ENCODE results near the gene DUS2.
"Not testable (repeated sequence)": the region's sequence is repeated elsewhere in the genome, so short reads cannot be mapped to it uniquely, and the experiment has no call there.

The DUS2 gene

DNA sequence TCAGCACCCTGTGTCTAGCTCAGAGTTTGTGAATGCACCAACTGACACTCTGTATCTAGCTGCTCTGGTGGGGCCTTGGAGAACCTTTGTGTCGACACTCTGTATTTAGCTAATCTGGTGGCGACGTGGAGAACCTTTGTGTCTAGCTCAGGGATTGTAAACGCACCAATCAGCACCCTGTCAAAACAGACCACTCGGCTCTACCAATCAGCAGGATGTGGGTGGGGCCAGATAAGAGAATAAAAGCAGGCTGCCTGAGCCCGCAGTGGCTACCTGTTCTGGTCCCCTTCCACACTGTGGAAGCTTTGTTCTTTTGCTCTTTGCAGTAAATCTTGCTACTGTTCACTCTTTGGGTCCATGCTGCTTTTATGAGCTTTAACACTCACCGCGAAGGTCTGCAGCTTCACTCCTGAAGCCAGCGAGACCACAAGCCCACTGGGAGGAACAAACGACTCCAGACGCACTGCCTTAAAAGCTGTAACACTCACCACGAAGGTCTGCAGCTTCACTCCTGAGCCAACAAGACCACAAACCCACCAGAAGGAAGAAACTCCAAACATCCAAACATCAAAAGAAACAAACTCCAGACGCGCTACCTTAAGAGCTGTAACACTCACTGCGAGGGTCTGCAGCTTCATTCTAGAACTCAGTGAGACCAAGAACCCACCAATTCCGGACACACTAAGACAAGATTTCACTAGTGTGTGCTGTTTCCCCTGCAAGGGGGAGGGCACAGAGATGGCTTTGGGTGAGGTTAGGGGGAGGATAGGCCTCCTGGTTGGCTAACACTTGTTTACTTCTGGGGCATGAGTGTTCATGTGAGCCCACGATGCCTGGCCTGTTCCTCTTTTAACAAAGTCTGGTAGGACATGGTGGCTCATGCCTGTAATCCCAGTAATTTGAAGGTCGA lies 24.1 kb upstream of the DUS2 start, which contains the start of gene DPEP2:
Gene DPEP2 (minus strand): TSS at position 706 of the 910 bp plus-strand sequence. CDS start 6,272 bp downstream, outside the sequence.
- not testable (repeated sequence) for DNase-seq

DNA sequence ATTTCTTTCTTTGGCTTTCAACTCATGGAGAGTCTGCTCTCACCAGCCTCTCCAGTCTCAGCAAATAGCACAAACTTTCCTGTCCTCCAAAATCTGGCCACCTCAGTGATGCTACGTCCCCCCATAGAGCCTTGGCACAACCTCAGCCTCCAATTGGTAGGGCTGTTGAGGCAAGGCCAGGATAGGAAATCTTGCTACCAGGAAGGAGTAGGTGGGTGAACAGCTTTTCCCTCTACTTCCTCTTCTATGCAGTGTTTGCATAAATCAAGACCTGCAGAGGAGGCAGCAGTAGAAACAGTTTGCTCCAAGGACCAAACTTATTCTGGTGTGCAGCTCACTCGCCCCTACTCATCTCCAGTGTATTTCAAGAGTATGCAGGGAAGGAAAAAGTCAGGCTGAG lies 23.1 kb upstream of the DUS2 start:
- no peak for DNase-seq

GRCh38 chr16:68000450-68000849 lies 22.6 kb upstream of the DUS2 start:
- no peak for DNase-seq

DNA sequence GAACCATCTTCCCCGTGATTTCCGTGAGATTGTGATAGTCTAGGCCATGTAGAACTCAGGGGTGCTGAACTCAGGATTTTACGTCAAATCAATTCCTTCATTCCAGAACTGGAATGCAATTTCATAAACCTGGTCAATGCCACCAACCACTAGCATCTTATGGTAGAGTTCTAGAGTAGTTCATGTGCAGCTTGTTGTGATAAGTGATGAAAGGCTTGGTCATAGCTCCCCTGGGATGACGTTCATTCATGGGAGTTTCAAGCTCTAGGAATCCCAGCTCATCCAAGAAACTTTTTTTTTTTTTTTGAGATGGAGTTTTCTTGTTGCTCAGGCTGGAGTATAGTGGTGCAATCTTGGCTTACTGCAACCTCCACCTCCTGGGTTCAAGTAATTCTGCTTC lies 20.1 kb upstream of the DUS2 start:
- no peak for DNase-seq

DNA sequence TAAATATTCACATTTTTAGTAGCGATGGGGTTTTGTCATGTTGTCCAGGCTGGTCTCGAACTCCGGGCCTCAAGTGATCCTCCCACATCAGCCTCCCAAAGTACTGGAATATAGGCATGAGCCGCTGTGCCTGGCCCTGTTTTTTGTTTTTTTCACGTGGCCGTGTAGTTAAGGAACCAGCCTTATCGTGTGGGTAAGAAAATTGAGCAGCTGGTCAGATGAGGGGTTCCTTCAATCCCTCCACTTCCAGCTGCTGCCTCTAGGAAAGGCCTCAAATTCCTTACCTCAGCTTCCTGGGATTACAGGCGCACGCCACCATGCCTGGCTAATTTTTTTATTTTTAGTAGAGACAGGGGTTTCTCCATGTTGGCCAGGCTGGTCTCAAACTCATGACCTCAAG lies 17.9 kb upstream of the DUS2 start:
- DNase-seq: no peak

GRCh38 chr16:68005786-68006286 lies 17.2 kb upstream of the DUS2 start:
- no peak for DNase-seq

DNA sequence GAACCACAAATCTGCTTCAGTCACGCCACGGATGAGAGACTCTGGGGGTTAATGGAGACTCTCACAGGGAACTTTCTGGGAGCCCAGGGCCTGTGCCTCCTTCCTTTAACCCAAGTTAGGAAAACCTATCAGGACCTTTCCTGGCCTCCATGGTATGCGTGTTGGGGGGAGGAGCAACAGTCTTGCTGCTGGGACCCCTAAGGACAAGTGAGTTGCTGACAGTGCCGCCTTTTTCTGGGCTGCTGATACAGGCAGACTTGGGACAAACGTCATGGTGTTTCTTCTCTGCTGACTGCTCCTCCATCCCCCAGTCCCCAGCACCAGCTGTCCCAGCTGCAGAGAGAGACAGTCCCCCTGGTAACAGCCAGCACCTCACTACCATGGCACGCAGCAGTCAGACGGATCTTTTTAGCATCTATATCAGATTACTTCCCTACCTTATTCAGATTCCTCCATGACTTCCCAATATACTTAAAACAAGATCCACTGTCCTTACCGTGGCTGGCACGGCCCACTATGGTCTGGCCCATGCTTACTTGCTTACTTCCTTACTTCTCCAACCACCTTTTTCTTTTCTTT lies 13.8 kb upstream of the DUS2 start:
- DNase-seq: no peak

DNA sequence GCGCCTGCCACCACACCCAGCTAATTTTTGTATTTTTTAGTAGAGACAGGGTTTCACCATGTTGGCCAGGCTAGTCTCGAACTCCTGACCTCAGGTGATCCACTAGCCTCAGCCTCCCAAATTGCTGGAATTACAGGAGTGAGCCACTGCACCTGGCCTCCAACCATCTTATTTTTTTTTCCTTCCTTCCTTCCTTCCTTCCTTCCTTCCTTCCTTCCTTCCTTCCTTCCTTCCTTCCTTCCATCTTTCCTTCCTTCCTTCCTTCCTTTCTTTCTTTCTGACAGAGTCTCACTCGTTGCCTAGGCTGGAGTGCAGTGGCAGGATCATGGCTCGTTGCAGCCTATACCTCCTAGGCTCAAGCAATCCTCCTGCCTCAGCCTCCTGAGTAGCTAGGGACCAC lies 13.2 kb upstream of the DUS2 start:
- not testable (repeated sequence) for DNase-seq

- DNase-seq: no peak
Measured at GRCh38 chr16:68013440-68013839, 9.6 kb upstream of the DUS2 start.

DNA sequence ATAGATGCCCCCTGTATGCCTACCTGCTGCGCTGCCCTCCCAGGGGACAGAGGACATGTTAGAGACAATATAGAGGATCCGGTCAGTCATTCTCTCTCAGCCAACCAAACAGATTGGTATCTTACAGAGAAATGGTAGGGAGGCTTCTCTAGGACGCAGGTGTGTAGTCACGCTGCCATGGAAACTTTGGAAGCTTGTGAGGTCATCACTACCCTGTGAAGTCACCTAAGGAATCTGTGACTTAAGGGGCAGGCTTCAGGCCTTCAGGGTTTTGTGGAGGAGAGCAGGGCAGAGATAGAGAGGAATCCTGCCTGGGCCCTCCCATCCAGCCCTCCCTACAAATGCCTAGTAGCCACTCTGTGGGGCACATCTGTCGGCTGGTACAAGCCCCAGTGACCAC lies 7.4 kb upstream of the DUS2 start, which contains the start of gene DPEP2NB:
Gene DPEP2NB (minus strand): TSS at position 231 of the 400 bp plus-strand sequence. CDS start 141 bp downstream, at position 90.
- no peak for DNase-seq

- no peak for DNase-seq
Measured at GRCh38 chr16:68019167-68019680, 3.9 kb upstream of the DUS2 start.

- no peak for DNase-seq
Measured at GRCh38 chr16:68021490-68021889, 1.6 kb upstream of the DUS2 start.

- DNase-seq: no peak
Measured at GRCh38 chr16:68022278-68022727, 781 bp upstream of the DUS2 start.

DNA sequence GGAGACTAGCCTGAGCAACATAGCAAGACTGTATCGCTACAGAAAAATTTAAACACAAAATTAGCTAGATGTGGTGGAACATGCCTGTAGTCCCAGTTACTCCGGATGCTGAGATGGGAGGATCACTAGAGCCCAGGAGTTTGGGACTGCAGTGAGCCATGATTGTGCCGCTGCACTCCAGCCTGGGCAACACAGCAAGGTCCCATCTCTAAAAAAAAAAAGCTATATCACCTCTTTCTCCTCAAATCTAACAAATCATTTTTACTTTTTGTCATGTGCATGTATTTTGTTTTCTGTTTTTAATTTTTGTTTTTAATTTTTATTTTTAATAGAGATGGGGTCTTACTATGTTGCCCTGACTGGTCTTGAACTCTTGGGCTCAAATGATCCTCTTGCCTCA lies 5.9 kb downstream of the DUS2 start:
- DNase-seq: no peak

- DNase-seq: not testable (repeated sequence)
Measured at GRCh38 chr16:68030108-68030507, 7.0 kb downstream of the DUS2 start.

DNA sequence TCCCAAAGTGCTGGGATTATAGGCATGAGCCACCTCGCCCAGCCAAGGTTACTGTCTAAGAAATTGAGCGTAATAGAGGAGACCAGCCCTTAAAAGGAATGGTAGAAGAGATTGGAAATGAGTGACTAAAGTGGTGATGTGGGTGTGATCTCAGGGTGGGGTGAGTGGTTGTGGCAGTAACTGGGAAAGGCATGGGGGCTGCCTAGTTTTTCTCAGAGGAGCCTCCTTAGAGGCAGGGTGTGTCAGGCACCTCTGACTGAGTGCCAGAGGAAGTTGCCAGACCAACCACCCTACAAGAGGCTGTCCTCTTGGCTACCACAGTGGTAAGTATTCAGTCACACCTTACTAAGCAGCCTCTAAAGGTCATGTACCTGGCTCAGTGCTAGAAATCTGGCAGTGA lies 8.9 kb downstream of the DUS2 start:
- no peak for DNase-seq

- no peak for DNase-seq
Measured at GRCh38 chr16:68033101-68033500, 10.0 kb downstream of the DUS2 start.

DNA sequence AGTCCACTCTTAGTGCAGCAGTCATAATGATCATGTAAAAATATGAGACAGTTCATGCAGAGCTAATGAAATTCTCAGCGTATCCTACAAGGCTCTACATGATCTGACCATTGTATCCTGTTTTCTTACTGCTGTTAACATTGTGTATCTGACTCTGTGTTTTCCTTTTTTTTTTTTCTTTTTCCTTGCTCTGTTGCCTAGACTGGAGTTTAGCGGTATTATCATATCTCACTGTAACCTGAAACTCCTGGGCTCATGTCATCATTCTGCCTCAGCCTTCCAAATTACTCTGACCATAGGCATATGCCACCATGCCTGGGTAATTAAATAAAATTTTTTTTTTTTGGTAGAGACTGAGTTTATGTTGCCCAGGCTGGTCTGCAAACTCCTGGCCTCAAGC lies 12.1 kb downstream of the DUS2 start:
- DNase-seq: no peak

GRCh38 chr16:68037841-68038597 lies 14.9 kb downstream of the DUS2 start:
- no peak for DNase-seq

DNA sequence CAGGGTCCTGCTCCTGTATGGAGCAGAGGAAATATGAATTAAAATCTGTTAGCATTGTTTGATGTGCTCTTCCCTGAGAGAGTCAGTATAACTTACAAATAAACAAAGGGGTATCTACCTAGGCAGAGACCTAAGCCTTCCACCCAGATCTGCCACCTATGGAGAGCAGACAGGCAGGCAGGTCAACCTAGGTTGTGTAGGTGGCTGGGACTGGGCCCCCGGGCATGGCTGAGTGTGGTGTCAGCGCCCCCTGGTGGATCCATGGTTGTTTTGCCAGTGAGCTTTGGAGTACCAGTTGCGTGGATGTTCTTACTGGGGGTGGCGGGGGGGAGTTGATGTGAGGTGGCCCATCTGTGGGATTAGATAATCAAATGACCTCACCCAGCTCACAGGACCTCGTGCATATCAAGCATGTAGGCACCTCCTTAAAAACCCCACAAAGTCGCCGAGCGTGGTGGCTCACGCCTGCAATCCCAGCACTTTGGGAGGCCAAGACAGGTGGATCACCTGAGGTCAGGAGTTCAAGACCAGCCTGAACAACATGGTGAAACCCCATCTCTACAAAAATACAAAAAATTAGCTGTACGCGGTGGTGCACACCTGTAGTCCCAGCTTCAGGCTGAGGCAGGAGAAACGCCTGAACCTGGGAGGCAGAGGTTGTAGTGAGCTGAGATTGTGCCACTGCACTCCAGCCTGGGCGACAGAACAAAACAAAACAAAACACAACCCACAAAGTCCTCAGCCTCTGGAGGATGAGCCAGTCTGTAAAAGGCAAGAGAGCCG lies 17.6 kb downstream of the DUS2 start:
- DNase-seq: no peak

- DNase-seq: no peak
Measured at GRCh38 chr16:68041783-68042182, 18.7 kb downstream of the DUS2 start.

GRCh38 chr16:68046106-68046505 lies 23.0 kb downstream of the DUS2 start:
- DNase-seq: no peak
